Mesothelial cell of epicardium (in vitro differentiated cells): ENCODE results near the gene MCF2L. TPM values are rescaled to one million over a fixed set of nuclear protein-coding genes. Genes with fewer than 3 reads are reported as not detected.

Experiments
- DNase-seq, 2 experiments: peaks; one replicate each; pipeline ENCODE4 v3.0.0; 2021; ENCODE audit warnings: low spot score in 2 of 2; ENCODE audit not compliant: unreplicated experiment in 2 of 2
- H3K27ac Mint-ChIP-seq: 2 replicates; pipeline ENCODE4 v1.8.0; 2021; ENCODE audit warnings: mixed read lengths
- H3K27me3 Mint-ChIP-seq: 2 replicates; pipeline ENCODE4 v1.8.0; 2021; ENCODE audit warnings: low read depth, mixed read lengths
- H3K36me3 Mint-ChIP-seq: 2 replicates; pipeline ENCODE4 v1.8.0; 2021; ENCODE audit warnings: mixed read lengths
- H3K4me1 Mint-ChIP-seq: 2 replicates; pipeline ENCODE4 v1.8.0; 2021; ENCODE audit warnings: mixed read lengths
- H3K4me3 Mint-ChIP-seq: 2 replicates; pipeline ENCODE4 v1.8.0; 2021; ENCODE audit warnings: mild to moderate bottlenecking, moderate library complexity, mixed read lengths
- H3K9me3 Mint-ChIP-seq: 2 replicates; pipeline ENCODE4 v1.8.0; 2021; ENCODE audit warnings: mixed read lengths
- CTCF ChIP-seq: fragments of 200-600 bp; sonication (generic); IDR thresholded peaks from one replicate; pipeline ENCODE4 v1.5.0; 2021; ENCODE audit warnings: antibody characterized with exemption; ENCODE audit not compliant: unreplicated experiment
- total RNA-seq: library from RNA; stranded (reverse); gene quantifications from 3 replicates; pipeline ENCODE4 v1.2.1, GENCODE V29; 2021

MCF2L gene
- total RNA-seq, 1 donor from 2014 or later: 36.6 TPM

DNA sequence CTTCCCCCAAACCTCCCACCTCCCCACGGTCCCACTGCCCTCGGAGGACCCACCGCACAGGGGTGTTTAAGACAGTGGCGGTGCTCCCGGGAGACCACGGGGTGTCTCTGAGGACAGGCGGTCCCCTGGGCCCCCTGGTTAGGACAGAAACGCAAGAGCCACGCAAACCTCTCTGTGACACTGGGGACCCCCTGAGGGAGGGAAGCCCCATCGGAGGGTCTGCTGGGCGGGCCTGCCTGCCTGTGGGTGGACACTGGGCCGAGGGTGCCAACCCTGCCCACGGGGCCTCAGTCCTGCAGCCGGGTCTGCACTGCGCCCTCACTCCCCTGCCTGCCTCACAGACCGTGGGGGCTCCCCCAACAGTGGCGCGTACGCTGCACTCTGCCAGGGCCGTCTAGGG is 17.5 kb downstream of the MCF2L start:
- peaks cover 9% of the 10 kb centered on the region for H3K27me3 Mint-ChIP-seq
- no peak overlapping the region for H3K27ac Mint-ChIP-seq
- DNase-seq: no peak
- peaks cover 6% of the 10 kb centered on the region for H3K9me3 Mint-ChIP-seq
- H3K36me3 Mint-ChIP-seq: no peaks in the 10 kb centered on the region
- H3K4me1 Mint-ChIP-seq: no peaks in the 10 kb centered on the region
- no peak for TF ChIP-seq CTCF
- no peak overlapping the region for H3K4me3 Mint-ChIP-seq

GRCh38 chr13:112986946-112987681 is 18.1 kb downstream of the MCF2L start:
- Mint-ChIP-seq H3K9me3 (peaks cover 6% of the 10 kb centered on the region), H3K27ac (no peak overlapping the region), H3K36me3 (no peaks in the 10 kb centered on the region), H3K4me1 (no peaks in the 10 kb centered on the region), H3K4me3 (no peak overlapping the region), H3K27me3 (peaks cover 9% of the 10 kb centered on the region)
- no peak for TF ChIP-seq CTCF
- DNase-seq: no peak

DNA sequence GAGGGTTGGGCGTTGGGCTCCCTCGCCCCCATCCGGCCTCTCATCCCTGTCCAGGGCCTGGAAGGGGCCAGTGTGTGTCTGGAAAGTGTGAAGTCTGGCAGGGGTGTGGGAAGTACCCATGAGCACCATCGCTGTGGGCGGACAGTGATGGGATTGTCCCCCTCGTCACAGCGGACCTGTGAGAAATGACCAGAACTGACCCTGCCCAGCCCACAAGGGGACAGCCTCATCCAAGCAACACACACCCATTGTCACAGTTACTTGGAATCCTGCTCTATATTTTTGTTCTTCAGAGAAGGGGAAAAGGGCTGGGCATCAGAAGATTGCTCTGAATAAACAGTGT is 18.6 kb downstream of the MCF2L start:
- no peak for TF ChIP-seq CTCF
- no peaks in the 10 kb centered on the region for H3K4me1 Mint-ChIP-seq
- H3K27ac Mint-ChIP-seq: no peak overlapping the region
- H3K4me3 Mint-ChIP-seq: no peak overlapping the region
- no peaks in the 10 kb centered on the region for H3K36me3 Mint-ChIP-seq
- H3K27me3 Mint-ChIP-seq: peaks cover 7% of the 10 kb centered on the region
- DNase-seq: no peak
- peaks cover 6% of the 10 kb centered on the region for H3K9me3 Mint-ChIP-seq

GRCh38 chr13:112990783-112991182 is 21.8 kb downstream of the MCF2L start:
- Mint-ChIP-seq H3K9me3 (peaks cover 6% of the 10 kb centered on the region), H3K36me3 (no peaks in the 10 kb centered on the region), H3K27ac (no peak overlapping the region), H3K4me1 (peaks cover under 1% of the 10 kb centered on the region), H3K27me3 (peaks cover 17% of the 10 kb centered on the region), H3K4me3 (no peak overlapping the region)
- no peak for DNase-seq
- TF ChIP-seq CTCF: no peak

DNA sequence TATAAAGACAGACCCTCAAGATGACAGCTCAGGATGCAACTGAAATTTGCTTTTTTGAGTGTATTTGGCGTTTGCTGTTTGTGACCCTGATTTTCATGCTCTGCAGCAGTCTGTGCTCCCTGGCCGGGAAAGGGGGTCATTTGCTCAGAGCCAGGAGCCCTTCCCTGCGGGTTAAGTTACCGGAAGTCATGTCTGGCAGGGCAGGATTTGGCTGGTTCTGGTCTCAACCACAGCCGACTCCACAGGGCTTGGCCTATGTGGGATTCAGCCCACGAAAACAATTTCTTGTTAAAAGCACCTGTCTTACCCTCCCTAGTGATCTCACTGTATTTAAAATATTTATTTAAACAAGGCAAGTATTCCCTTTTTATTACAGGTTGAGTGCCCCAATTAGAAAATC is 22.6 kb downstream of the MCF2L start:
- H3K4me3 Mint-ChIP-seq: no peak overlapping the region
- no peak overlapping the region for H3K27ac Mint-ChIP-seq
- peaks cover 17% of the 10 kb centered on the region for H3K27me3 Mint-ChIP-seq
- no peak for DNase-seq
- TF ChIP-seq CTCF: no peak
- peaks cover 4% of the 10 kb centered on the region for H3K4me1 Mint-ChIP-seq
- peaks cover 6% of the 10 kb centered on the region for H3K9me3 Mint-ChIP-seq
- H3K36me3 Mint-ChIP-seq: no peaks in the 10 kb centered on the region
